ENCODE measurements around the gene GPLD1.
"Not testable (repeated sequence)": the region's sequence is repeated elsewhere in the genome, so short reads cannot be mapped to it uniquely, and the experiment has no call there.

The GPLD1 gene

GRCh38 chr6:24401458-24401857 is 87.9 kb downstream of the GPLD1 start:
- no peak for DNase-seq (ENCODE audit: low read depth)
- TF ChIP-seq CTCF (IDR thresholded peaks at IDR 0.05; ENCODE audit: control insufficient read depth, insufficient read depth, low read depth, low read length, missing control alignments), result no peak
- H3K4me3 ChIP-seq (ENCODE audit: control insufficient read depth, low read depth, low read length), result no peak overlapping the region

- not testable (repeated sequence) for DNase-seq (ENCODE audit: low read depth); H3K4me3 ChIP-seq (ENCODE audit: control insufficient read depth, low read depth, low read length)
These were observed 89.0 kb downstream of the GPLD1 start for GRCh38 chr6:24400045-24401039.

- no peak for TF ChIP-seq CTCF (IDR thresholded peaks at IDR 0.05; ENCODE audit: control insufficient read depth, insufficient read depth, low read depth, low read length, missing control alignments)
- no peak overlapping the region for H3K4me3 ChIP-seq (ENCODE audit: control insufficient read depth, low read depth, low read length)
- DNase-seq (ENCODE audit: low read depth), result no peak
These were observed 91.7 kb downstream of the GPLD1 start for GRCh38 chr6:24397631-24398030.

DNA sequence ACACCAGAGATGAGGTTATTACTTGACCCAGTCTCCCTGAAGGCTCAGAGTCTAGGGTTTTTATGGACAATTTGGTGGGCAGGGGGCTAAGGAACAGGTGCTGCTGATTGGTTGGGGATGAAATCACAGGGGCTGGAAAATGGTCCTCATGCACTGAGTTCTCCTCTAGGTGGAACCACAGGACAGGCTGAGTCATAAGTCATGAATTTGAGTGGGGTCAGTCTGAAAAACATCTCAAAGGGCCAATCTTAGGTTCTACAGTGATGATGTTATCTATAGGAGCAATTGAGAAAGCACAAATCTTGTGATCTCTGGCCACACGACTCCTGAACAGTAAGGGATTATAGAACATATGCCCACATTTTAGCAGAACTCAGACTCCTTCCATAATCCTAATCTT is 92.6 kb downstream of the GPLD1 start:
- H3K4me3 ChIP-seq (ENCODE audit: control insufficient read depth, low read depth, low read length), result no peak overlapping the region
- DNase-seq (ENCODE audit: low read depth), result no peak
- no peak for TF ChIP-seq CTCF (IDR thresholded peaks at IDR 0.05; ENCODE audit: control insufficient read depth, insufficient read depth, low read depth, low read length, missing control alignments)

- TF ChIP-seq CTCF (IDR thresholded peaks at IDR 0.05; ENCODE audit: control insufficient read depth, insufficient read depth, low read depth, low read length, missing control alignments), result no peak
- H3K4me3 ChIP-seq (ENCODE audit: control insufficient read depth, low read depth, low read length), result no peak overlapping the region
- DNase-seq (ENCODE audit: low read depth), result peak; percentile 81
These were observed 94.5 kb downstream of the GPLD1 start for GRCh38 chr6:24394780-24395437.

DNA sequence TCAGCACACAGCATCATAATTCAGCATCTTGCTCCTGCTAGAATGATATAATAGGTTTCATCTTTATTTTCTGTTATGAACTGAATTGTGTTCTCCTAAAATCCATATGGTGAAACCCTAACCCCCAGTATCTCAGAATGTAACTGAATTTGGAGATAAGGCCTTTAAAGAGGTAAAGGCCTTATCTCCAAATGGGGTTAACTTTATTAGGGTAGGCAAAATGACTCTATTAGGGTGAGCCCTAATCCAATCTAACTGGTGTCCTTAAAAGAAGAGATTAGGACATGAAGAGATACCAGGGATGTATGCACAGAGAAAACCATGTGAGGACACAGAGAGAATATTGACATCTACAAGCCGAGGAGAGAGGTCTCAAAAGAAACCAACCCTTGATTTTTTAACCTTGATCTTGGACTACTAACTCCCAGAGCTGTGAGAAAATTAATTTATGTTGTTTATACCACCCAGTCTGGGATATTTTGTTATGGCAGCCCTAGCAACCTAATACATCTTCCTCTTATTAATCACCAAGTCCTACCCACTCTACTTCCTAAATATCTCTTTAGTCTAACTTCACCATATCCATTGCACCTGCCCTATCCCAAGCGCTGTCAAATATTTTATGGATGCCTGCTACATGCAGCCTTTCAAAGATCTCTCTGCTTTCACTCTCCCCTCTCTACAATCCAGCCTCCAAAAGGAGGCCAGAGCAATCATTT is 95.2 kb downstream of the GPLD1 start:
- TF ChIP-seq CTCF (IDR thresholded peaks at IDR 0.05; ENCODE audit: control insufficient read depth, insufficient read depth, low read depth, low read length, missing control alignments), result no peak
- DNase-seq (ENCODE audit: low read depth), result no peak
- H3K4me3 ChIP-seq (ENCODE audit: control insufficient read depth, low read depth, low read length), result no peak overlapping the region
